Measurements from ENCODE around the gene VSTM5. TPM values are rescaled to one million over a fixed set of nuclear protein-coding genes. Genes with fewer than 3 reads are reported as not detected.

The VSTM5 gene
- total RNA-seq, 2 experiments from 2014 or later = not detected

DNA sequence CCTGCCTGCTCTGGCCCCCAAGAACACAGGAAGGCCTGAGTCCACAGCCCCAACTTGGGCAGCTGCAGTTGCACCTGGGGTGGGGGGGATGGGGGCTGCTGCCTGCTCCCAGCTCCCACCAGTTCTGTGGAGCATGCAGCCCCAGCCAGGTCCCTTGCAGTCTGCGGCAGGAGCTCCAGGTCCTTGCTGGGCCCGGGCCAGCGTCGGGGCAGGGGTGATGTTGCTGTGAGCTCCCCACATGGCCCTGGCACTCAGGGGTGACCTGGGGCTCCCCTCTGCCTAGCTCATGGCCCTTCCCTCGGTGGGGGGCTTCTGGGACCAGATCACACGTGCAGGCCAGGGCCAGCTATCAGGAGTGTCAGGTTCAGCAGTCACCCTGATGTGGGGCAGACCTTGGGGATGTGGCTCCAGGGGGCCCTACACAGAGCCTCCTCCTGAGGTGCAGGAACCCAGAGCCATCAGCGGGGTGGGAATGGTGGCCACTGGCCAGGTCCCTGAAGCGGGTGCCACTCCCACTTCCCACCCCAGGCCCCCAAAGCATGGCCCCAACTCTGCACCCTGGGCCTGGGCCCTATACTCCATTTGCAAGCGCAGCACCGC is 76.7 kb downstream of the VSTM5 start:
- Histone ChIP-seq H3K9me3 (ENCODE audit: low read length) (peaks cover 6% of the 10 kb centered on the region; the same call in 1 of the 2 replicates), H3K9me2 (ENCODE audit: insufficient read depth, low read length) (no peaks in the 10 kb centered on the region), H2AFZ (ENCODE audit: low read length) (no peak overlapping the region), H3K4me2 (ENCODE audit: low read length) (no peak overlapping the region), H4K20me1 (ENCODE audit: insufficient read depth, low read length) (no peaks in the 10 kb centered on the region), H3K79me2 (ENCODE audit: insufficient read depth, low read depth, low read length) (no peaks in the 10 kb centered on the region), H3K36me3 (ENCODE audit: insufficient read depth, low read length) (no peaks in the 10 kb centered on the region), H3K4me1 (ENCODE audit: insufficient read depth, low read length, poor library complexity, severe bottlenecking) (no peaks in the 10 kb centered on the region), H3K4me3 (ENCODE audit: low read depth, low read length, poor library complexity, severe bottlenecking) (no peak overlapping the region), H3K27ac (ENCODE audit: low read depth, low read length, poor library complexity, severe bottlenecking) (no peak overlapping the region)
- TF ChIP-seq, protein P1, sequence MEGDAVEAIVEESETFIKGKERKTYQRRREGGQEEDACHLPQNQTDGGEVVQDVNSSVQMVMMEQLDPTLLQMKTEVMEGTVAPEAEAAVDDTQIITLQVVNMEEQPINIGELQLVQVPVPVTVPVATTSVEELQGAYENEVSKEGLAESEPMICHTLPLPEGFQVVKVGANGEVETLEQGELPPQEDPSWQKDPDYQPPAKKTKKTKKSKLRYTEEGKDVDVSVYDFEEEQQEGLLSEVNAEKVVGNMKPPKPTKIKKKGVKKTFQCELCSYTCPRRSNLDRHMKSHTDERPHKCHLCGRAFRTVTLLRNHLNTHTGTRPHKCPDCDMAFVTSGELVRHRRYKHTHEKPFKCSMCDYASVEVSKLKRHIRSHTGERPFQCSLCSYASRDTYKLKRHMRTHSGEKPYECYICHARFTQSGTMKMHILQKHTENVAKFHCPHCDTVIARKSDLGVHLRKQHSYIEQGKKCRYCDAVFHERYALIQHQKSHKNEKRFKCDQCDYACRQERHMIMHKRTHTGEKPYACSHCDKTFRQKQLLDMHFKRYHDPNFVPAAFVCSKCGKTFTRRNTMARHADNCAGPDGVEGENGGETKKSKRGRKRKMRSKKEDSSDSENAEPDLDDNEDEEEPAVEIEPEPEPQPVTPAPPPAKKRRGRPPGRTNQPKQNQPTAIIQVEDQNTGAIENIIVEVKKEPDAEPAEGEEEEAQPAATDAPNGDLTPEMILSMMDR (conservative IDR thresholded peaks at IDR 0.05; ENCODE audit: low read length) = no peak
- TF ChIP-seq EZH2phosphoT487 (IDR thresholded peaks at IDR 0.05; ENCODE audit: borderline replicate concordance, low read depth, low read length) = no peak
- intact Hi-C loops (cut with micrococcal nuclease; ENCODE audit: unreplicated experiment) = no loop called here
- no TSS peak for BruUV-seq (replicated peaks)
- DNase-seq (ENCODE audit: low spot score) = no peak
- ChIA-PET POLR2A (no interaction called here), CTCF (ENCODE audit: unreplicated experiment) (no interaction called here)

GRCh38 chr11:93773045-93773477 is 77.4 kb downstream of the VSTM5 start:
- TF ChIP-seq EZH2phosphoT487 (IDR thresholded peaks at IDR 0.05; ENCODE audit: borderline replicate concordance, low read depth, low read length) = no peak
- TF ChIP-seq, protein P1 (conservative IDR thresholded peaks at IDR 0.05; ENCODE audit: low read length) = no peak
- Histone ChIP-seq H4K20me1 (ENCODE audit: insufficient read depth, low read length) (no peaks in the 10 kb centered on the region), H3K4me3 (ENCODE audit: low read depth, low read length, poor library complexity, severe bottlenecking) (no peak overlapping the region), H3K9me2 (ENCODE audit: insufficient read depth, low read length) (no peaks in the 10 kb centered on the region), H3K4me2 (ENCODE audit: low read length) (no peak overlapping the region), H3K79me2 (ENCODE audit: insufficient read depth, low read depth, low read length) (no peaks in the 10 kb centered on the region), H3K9me3 (ENCODE audit: low read length) (peaks cover 6% of the 10 kb centered on the region; the same call in 1 of the 2 replicates), H3K36me3 (ENCODE audit: insufficient read depth, low read length) (no peaks in the 10 kb centered on the region), H3K4me1 (ENCODE audit: insufficient read depth, low read length, poor library complexity, severe bottlenecking) (no peaks in the 10 kb centered on the region), H3K27ac (ENCODE audit: low read depth, low read length, poor library complexity, severe bottlenecking) (no peak overlapping the region), H2AFZ (ENCODE audit: low read length) (no peak overlapping the region)
- no TSS peak for BruUV-seq (replicated peaks)
- ChIA-PET POLR2A (no interaction called here), CTCF (ENCODE audit: unreplicated experiment) (interaction anchor here (1.0 kb wide), 1 partner anchor 11 kb away, joined by 4 read pairs; the partner anchor contains the start of gene MED17)
- DNase-seq (ENCODE audit: low spot score) = no peak
- intact Hi-C loops (cut with micrococcal nuclease; ENCODE audit: unreplicated experiment) = no loop called here

DNA sequence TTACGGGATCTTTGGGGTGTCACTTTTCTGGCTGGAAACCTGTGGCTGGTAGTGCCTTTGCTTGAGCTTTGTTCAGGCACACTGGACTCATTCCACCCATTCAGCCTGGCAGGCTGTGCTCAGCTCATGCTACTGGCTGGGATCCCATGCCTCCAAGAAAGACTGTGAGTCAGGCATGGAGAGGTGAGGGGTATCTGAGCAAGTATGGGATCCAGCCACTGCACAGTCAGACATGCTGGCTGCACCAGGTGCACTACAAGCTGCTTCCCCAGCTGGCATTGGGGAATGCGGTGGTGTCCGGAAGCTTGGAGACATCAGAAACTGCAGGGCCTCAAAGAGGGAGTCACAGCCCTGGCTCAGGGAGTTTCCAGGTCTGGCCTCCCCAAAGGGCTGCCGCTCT is 78.3 kb downstream of the VSTM5 start:
- H3K4me3 ChIP-seq (ENCODE audit: low read depth, low read length, poor library complexity, severe bottlenecking) = no peak overlapping the region
- H3K27ac ChIP-seq (ENCODE audit: low read depth, low read length, poor library complexity, severe bottlenecking) = no peak overlapping the region
- POLR2A ChIA-PET = interaction anchor here (0.9 kb wide), 1 partner anchor 10 kb away, joined by 8 read pairs; no protein-coding TSS in a partner anchor
- no peaks in the 10 kb centered on the region for H4K20me1 ChIP-seq (ENCODE audit: insufficient read depth, low read length)
- BruUV-seq (replicated peaks) = no TSS peak
- intact Hi-C loops (cut with micrococcal nuclease; ENCODE audit: unreplicated experiment) = no loop called here
- DNase-seq (ENCODE audit: low spot score) = no peak
- H3K4me1 ChIP-seq (ENCODE audit: insufficient read depth, low read length, poor library complexity, severe bottlenecking) = no peaks in the 10 kb centered on the region
- CTCF ChIA-PET (ENCODE audit: unreplicated experiment) = interaction anchor here (1.0 kb wide), 1 partner anchor 12 kb away, joined by 4 read pairs; the partner anchor contains the start of gene MED17
- H3K9me2 ChIP-seq (ENCODE audit: insufficient read depth, low read length) = no peaks in the 10 kb centered on the region
- H3K9me3 ChIP-seq (ENCODE audit: low read length) = peaks cover 7% of the 10 kb centered on the region
- no peak overlapping the region for H3K4me2 ChIP-seq (ENCODE audit: low read length)
- H3K79me2 ChIP-seq (ENCODE audit: insufficient read depth, low read depth, low read length) = no peaks in the 10 kb centered on the region
- TF ChIP-seq, protein P1 (conservative IDR thresholded peaks at IDR 0.05; ENCODE audit: low read length) = no peak
- TF ChIP-seq EZH2phosphoT487 (IDR thresholded peaks at IDR 0.05; ENCODE audit: borderline replicate concordance, low read depth, low read length) = no peak
- H3K36me3 ChIP-seq (ENCODE audit: insufficient read depth, low read length) = no peaks in the 10 kb centered on the region
- H2AFZ ChIP-seq (ENCODE audit: low read length) = no peak overlapping the region
